ENCODE measurements around the gene CDC25B.

Gene CDC25B

GRCh38 chr20:3820048-3820900, 24.2 kb downstream of the CDC25B start, which contains the start of gene AP5S1:
Gene AP5S1 (plus strand): TSS chr20:3820547. CDS start chr20:3822118, 1,571 bp downstream.
- peak; percentile 96 for DNase-seq (ENCODE audit: low read depth)
- peak within 1 kb of the TSS; percentile 94 for H3K4me3 ChIP-seq (ENCODE audit: low read depth, low read length)
- TF ChIP-seq, protein P1, sequence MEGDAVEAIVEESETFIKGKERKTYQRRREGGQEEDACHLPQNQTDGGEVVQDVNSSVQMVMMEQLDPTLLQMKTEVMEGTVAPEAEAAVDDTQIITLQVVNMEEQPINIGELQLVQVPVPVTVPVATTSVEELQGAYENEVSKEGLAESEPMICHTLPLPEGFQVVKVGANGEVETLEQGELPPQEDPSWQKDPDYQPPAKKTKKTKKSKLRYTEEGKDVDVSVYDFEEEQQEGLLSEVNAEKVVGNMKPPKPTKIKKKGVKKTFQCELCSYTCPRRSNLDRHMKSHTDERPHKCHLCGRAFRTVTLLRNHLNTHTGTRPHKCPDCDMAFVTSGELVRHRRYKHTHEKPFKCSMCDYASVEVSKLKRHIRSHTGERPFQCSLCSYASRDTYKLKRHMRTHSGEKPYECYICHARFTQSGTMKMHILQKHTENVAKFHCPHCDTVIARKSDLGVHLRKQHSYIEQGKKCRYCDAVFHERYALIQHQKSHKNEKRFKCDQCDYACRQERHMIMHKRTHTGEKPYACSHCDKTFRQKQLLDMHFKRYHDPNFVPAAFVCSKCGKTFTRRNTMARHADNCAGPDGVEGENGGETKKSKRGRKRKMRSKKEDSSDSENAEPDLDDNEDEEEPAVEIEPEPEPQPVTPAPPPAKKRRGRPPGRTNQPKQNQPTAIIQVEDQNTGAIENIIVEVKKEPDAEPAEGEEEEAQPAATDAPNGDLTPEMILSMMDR (IDR thresholded peaks at IDR 0.05; ENCODE audit: insufficient read depth, low read depth, low read length, missing control alignments): peak; percentile 96

- no peak for DNase-seq (ENCODE audit: low read depth)
- TF ChIP-seq, protein P1 (IDR thresholded peaks at IDR 0.05; ENCODE audit: insufficient read depth, low read depth, low read length, missing control alignments): no peak
These were observed 25.0 kb downstream of the CDC25B start for GRCh38 chr20:3820901-3821727.

DNA sequence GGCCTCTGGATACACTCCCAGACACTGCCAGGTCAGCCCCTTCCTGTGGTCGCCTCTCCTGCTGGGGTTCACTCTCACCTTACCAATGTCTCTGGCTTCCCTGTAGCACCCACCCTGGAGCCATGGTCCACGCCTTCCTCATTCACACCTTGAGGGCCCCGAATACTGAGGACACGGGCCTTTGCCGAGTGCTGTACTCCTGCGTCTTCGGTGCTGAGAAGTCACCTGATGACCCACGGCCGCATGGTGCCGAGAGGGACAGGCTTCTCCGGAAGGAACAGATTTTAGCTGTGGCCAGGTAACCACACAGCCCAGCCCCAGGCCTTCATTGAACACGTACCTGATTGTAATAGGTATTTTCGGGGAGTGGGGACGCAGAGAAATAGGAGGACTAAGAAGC, 25.9 kb downstream of the CDC25B start:
- TF ChIP-seq, protein P1 (IDR thresholded peaks at IDR 0.05; ENCODE audit: insufficient read depth, low read depth, low read length, missing control alignments): no peak
- DNase-seq (ENCODE audit: low read depth): no peak
- H3K4me3 ChIP-seq (ENCODE audit: low read depth, low read length): no peak overlapping the region

More at GRCh38 chr20:3820901-3821727, 25.0 kb downstream of the CDC25B start:
- peak overlapping the region; percentile 94 for H3K4me3 ChIP-seq (ENCODE audit: low read depth, low read length)

DNA sequence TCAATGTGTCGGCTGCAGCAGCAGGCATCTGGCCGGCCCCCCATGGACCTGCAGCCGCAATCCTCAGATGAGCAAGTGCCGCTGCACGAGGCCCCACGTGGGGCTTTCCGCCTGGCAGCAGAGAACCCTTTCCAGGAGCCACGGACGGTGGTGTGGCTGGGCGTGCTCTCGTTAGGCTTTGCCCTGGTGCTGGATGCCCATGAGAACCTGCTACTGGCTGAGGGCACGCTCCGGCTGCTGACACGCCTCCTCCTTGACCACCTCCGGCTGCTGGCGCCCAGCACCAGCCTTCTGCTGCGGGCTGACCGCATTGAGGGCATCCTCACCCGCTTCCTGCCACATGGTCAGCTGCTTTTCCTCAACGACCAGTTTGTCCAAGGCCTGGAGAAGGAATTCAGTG, 27.8 kb downstream of the CDC25B start:
- DNase-seq (ENCODE audit: low read depth): no peak
- no peak overlapping the region for H3K4me3 ChIP-seq (ENCODE audit: low read depth, low read length)
- TF ChIP-seq, protein P1 (IDR thresholded peaks at IDR 0.05; ENCODE audit: insufficient read depth, low read depth, low read length, missing control alignments): no peak

DNA sequence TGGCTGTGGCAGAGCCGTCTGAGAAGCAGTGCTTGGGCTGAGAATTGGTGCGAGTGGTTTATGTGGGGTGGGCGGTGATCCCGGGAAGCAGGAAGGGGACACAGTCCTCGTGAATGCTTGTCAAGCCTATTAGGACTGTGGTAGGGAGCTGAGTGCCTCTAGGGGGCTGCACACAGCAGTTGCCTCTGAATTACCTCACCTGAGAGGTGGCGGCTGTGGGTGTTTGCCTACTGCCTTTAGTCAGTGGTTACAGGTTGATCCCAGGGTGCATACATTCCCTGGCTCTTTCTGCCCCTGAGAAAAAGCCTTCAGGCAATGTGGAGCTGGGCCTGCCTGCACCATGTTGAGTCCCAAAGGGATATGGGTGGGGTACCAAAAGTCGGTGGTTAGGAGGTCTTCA, 29.4 kb downstream of the CDC25B start:
- DNase-seq (ENCODE audit: low read depth): no peak
- no peak overlapping the region for H3K4me3 ChIP-seq (ENCODE audit: low read depth, low read length)
- TF ChIP-seq, protein P1 (IDR thresholded peaks at IDR 0.05; ENCODE audit: insufficient read depth, low read depth, low read length, missing control alignments): no peak

DNA sequence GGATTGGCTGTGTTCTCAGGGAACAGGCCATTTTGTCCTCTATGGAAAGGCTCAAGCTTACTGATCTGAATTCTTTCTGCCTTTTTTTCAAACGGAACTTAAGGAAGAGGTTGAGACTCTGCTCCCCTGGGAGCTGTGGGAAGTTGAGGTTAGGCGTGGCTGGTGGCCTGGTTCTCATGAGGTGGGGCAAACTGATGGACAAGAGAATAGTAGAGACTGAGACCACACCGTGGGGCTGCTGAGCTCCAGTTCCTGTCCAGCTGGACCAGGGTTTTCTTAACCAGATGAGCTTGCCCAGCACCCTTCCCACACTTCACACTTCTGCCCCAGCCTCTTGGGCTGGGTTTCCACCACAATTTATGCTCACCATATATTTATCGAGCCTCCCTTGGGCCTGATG, 30.3 kb downstream of the CDC25B start:
- H3K4me3 ChIP-seq (ENCODE audit: low read depth, low read length): no peak overlapping the region
- no peak for DNase-seq (ENCODE audit: low read depth)
- TF ChIP-seq, protein P1 (IDR thresholded peaks at IDR 0.05; ENCODE audit: insufficient read depth, low read depth, low read length, missing control alignments): no peak

Data from GM12865 (cell line).